GM04503 (cell line): Measurements from ENCODE around the gene ERC1.

Experiments
- DNase-seq: peaks from one replicate; pipeline ENCODE4 v3.0.0-alpha.2; 2012; ENCODE audit warnings: low read depth

The ERC1 gene

DNA sequence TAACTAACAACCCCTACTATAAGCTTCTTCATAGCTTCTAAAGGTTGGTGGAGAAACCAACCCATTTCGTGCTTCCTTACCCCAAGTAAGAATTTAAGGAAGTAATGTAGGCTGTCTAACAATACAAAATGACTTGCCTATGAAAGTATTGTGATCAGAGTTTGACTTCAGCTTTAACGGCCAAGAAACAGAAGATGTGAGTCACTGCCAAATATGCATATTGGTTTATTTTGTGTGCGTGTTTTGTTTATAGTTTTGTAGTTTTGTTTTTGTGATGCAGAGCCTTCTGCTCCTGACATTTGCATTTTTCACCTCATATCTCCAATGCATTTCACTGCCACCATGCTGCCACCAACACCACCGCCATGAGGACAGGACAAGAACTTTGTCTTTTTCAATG, 457.3 kb downstream of the ERC1 start:
- DNase-seq = no peak

GRCh38 chr12:1453810-1454209, 462.8 kb downstream of the ERC1 start:
- no peak for DNase-seq

DNA sequence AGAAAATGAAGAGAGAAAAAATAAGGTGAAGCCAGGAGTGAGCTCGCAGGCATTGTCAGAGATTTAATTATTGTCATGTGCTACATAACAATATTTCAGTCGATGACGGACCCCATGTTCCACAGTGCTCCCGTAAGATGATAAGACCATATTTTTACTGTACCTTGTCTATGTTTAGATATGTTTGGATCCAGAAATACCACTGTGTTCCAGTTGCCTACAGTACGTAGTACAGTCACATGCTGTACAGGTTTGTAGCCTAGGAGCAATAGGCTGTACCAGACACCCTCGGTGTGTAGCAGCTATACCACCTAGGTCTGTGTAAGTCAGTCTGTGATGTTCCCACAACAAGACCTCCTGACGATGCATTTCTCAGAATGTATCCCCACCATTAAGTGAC, 465.9 kb downstream of the ERC1 start:
- DNase-seq = no peak

- peak; percentile 94 for DNase-seq
Observed at GRCh38 chr12:1457901-1458300, 466.9 kb downstream of the ERC1 start.

- no peak for DNase-seq
Observed at GRCh38 chr12:1459339-1459738, 468.3 kb downstream of the ERC1 start.

- no peak for DNase-seq
Observed at GRCh38 chr12:1463073-1463905, 472.3 kb downstream of the ERC1 start.

DNA sequence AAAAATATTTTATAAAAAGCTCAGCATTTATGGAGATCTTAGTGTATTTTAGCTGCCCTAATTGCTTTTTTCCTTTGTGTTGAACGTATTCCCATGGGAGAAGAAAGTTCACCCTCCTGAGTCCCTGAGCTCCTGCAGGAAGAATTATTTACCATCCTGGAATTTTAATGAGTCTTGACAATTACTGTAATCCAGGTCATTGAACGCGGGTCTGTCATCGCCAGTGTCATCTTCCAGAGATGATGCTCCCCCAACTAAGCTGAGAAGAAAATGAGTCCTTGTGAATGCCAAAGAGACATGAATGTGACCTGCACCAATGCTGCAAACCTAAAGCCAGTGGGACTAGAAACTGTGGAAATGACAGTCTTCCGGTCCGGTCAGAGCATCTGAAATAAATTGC, 473.9 kb downstream of the ERC1 start:
- no peak for DNase-seq

- DNase-seq = no peak
Observed at GRCh38 chr12:1465990-1466389, 475.0 kb downstream of the ERC1 start.

- no peak for DNase-seq
Observed at GRCh38 chr12:1466481-1467154, 475.6 kb downstream of the ERC1 start.

DNA sequence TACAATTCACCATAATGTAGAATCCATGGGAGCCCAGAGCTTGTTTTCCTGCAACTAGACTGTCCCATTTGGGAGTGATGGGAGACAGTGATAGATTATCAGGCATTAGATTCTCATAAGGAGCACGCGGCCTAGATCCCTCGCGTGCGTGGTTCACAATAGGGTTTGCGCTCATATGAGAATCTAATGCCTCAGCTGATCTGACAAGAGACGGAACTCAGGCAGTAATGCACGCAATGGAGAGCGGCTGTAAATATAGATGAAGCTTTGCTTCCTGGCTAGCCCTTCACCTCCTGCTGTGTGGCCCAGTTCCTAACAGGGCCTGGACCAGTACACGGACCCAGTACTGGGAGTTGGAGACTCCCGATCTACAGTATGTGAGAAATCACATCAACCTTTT, 476.7 kb downstream of the ERC1 start:
- DNase-seq = no peak

DNA sequence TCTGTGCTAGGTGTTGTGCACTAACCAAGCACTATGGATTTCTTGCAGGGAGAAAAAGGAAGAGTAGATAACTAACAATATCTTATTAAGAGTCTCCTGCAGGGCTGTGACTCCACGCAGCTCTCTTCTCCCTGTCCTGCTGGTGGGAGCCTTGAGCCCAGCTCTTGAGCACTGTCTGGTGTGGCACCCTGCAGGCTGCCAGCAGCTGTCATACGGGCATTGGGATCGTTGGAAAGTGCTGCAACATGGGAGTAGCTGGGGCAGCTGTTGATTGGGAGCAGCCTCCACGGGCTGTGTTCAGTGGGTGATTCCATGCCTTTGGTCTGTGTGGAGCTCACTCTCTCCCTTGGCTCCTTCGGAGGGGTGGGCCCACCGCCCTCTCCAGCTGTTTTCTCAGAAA, 478.0 kb downstream of the ERC1 start:
- DNase-seq = no peak

DNA sequence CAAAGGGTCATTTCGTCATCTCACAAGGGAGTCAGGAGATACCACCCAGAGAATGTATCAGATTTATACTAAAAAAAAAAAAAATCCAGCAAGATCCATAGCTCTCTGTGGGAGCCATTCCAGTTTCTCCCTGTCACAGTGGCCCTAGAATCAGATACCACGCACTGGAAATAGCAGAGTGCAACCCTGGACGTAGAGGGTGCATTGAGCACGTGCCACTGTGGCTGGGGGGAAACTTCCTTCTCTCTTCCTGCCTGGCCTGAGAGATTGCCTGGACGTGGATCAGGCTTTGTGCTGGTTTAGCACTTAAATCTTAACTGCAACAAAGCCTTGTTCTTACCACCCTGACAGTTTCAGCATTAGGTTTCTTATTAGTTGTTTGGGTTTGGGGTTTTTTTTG, 479.0 kb downstream of the ERC1 start:
- DNase-seq = no peak

- no peak for DNase-seq
Observed at GRCh38 chr12:1471224-1471623, 480.2 kb downstream of the ERC1 start.

DNA sequence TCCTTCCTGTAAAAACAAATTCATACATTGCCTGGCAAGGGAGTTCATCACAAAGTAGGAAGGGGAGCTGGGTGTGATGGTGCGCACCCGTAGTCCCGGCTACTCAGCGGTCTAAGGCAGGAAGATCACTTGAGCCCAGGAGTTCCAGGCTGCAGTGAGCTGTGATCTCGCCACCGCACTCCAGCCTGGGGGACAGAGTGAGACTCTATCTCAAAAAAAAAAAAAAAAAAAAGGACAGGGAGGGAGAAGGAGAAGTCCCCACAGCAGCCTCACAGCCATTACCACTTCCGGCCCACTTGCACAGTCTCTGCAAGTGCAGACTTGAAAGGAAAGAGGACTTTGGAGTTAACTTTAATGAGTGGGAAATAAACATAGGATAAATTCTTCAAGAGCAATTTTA, 482.4 kb downstream of the ERC1 start:
- no peak for DNase-seq

- DNase-seq = peak; percentile 98
Observed at GRCh38 chr12:1474041-1474573, 483.1 kb downstream of the ERC1 start.

DNA sequence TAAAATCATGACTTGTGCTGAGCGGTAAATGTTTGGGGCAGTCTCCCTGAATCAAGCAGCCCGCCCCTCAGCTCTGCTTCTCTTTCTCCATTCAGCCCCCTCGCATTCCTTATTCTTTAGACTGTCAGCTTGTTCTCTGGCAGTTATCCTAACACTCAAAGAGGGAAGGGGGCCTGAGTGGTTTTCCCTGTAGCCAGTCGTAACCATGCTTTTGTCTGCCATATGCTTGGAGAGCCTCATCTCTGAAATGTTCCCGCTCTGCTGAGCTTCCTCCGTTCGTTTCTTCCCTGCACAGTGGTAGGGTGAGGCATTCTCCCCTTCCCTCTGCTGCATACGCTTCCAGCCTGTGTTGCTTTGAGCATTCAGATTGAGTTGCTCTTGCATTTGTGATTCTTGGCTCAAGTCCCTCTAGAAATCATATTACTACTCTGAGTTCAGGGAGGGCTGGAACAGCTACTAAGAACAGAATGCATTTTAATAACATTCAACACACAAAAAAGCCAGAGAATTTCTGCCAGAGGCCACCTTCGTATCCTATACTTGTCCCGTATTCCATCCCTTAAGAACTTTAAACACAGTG, 483.6 kb downstream of the ERC1 start:
- no peak for DNase-seq

DNA sequence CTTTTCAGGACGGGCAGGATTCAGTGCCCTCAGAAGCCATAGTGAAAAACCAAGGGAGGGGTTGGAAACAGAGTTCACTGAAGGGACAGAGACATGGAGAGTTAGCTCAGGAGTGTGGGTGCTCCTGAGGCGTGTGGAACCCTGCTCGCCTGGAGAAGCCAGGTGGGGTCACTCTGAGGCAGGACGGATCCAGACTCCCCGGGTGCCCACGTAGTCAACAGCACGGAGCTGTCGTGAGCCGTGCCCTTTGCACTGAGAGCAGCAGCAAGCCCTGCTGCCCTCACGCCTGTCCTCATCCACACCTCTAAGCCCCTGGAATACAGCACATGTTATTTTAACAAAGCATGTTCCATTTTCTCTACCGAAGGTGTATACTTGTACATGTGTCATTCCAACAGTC, 488.6 kb downstream of the ERC1 start:
- no peak for DNase-seq

- no peak for DNase-seq
Observed at GRCh38 chr12:1481326-1481725, 490.3 kb downstream of the ERC1 start.

GRCh38 chr12:1481906-1482305, 490.9 kb downstream of the ERC1 start:
- DNase-seq = no peak

DNA sequence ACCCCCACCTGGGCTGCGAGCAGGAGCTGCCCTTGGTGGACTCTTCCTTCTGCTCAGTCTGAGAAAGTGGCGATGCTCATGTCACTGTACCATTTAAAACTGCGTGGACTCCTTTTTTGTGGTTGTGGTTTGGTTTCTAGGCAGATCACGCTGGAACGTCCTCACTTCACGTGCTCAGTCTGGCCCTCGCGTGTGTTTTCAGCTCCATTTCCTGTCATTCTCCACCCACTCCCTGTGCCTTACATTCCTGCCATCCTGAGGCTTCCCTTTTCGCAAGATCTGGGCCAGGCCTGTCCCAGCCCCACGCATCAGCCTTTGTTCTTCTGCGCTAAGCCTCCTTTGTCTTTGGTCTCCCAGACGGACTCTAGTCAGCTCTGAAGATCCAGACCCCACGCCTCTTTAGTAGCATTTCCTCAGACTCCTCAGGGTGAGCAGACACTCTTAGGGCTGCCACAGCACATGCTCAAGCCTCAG, 497.9 kb downstream of the ERC1 start:
- peak; percentile 76 for DNase-seq

- no peak for DNase-seq
Observed at GRCh38 chr12:1491983-1492697, 501.1 kb downstream of the ERC1 start.
